Fibroblast of the aortic adventitia (primary cell): ENCODE measurements around the gene SLIT3. TPM values are rescaled to one million over a fixed set of nuclear protein-coding genes. Genes with fewer than 3 reads are reported as not detected.

Experiments
- DNase-seq: peaks from one replicate; pipeline ENCODE4 v3.0.0-alpha.2; 2010; ENCODE audit warnings: low read depth
- H3K4me3 ChIP-seq: 2 replicates; pipeline ENCODE4 v1.5.1; 2011; ENCODE audit warnings: low read depth, mild to moderate bottlenecking, control low read depth, low read length, moderate library complexity
- CTCF ChIP-seq: IDR thresholded peaks from 2 replicates; pipeline ENCODE4 v1.5.1; 2011; ENCODE audit warnings: mild to moderate bottlenecking, low read length, control low read depth, inconsistent platforms; ENCODE audit not compliant: insufficient read depth
- total RNA-seq: library from RNA; depleted of rRNA; stranded (reverse); fragments of >200 nt; gene quantifications from 2 replicates; pipeline ENCODE4 v1.2.3, GENCODE V29; 2012; ENCODE audit warnings: low replicate concordance

Gene SLIT3
- total RNA-seq, 1 donor = 65.3 TPM

GRCh38 chr5:169020102-169020501, 280.8 kb downstream of the SLIT3 start:
- no peak for TF ChIP-seq CTCF
- no peak overlapping the region for H3K4me3 ChIP-seq
- no peak for DNase-seq

DNA sequence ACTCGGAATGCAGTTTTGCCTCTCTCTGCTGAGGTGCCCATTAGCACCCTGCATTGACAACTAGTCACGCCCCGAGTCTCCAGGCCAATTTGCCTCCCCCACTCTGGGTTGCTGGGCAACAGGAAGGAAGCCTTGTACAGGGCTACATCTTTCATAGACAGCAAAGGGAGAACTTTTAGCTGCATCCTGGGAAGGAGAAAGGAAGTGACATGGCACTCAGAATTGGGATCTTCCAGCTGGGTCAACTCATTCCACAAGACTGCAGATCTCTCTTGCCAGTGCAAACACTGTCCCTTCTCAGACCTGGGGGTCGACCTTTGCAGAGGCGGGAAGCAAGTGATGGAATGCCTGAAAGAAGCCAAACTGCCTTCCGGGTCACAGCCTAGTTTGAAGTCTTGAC, 282.0 kb downstream of the SLIT3 start:
- no peak for DNase-seq
- TF ChIP-seq CTCF = no peak
- no peak overlapping the region for H3K4me3 ChIP-seq

DNA sequence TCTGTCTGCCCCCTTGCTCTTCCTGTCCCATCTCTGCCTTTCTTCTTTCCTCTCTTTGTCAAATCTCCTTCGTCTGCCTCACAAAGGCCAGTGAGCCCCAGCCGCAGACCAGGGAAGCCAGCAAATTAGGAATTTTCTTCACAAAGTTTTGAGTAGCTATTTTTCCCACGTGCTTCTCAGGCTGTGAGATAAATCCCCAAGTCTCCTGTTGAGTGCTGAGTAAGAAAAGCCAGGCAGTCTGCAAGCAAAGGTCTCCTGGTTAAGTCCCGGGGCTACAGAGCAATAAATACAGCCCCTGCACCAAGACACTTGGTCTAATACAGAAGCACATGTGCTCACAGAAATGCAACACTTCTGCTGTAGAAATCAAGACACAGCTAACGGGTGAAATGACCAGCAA, 284.9 kb downstream of the SLIT3 start:
- no peak overlapping the region for H3K4me3 ChIP-seq

GRCh38 chr5:169013846-169014245, 287.1 kb downstream of the SLIT3 start:
- TF ChIP-seq CTCF = no peak
- no peak overlapping the region for H3K4me3 ChIP-seq
- DNase-seq = no peak

More for the DNA sequence above, 284.9 kb downstream of the SLIT3 start:
- DNase-seq = no peak
- TF ChIP-seq CTCF = no peak

DNA sequence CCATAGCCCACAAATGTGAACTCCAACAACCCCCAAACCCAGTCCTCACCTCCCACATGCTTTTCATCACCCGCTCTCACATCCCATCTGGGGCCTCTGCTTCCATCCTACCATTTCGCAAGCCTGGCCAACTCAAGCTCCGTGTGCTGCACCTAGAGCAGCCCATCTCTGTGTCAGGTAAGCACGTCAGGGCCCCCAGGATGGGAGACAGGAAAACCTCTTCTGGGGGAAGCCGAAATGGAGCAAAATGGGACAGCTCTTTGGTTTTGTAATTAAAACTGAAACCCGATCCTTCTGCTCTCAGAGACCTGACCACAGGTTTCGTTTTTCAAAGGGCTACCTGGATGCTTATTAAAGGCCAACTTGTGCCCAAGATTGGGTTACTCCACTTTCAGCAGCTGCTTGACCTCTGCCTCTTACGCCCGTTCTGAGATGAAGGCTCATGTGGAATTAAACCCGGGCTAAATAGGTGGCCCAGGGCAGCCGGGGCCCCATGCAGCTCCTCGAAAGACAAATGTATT, 287.7 kb downstream of the SLIT3 start:
- no peak for DNase-seq
- TF ChIP-seq CTCF = no peak

DNA sequence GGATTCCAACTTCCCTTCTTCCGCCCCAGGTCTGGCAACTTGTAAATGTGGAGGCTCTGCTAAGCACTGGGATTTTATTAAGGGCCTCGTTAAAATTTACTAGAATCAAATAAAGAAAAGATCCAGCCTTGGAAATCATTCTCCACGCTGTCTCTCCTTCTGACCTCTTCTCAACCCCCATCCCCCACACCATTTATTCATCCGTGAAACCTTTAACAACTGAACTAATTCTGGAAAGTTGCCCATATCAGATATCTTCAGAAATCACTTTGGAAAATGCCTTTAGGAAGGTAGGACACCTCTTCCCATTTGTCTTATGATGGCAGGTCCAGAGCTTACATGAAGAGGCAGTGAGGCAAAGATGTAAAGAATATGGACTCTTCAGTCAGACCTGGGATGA, 288.5 kb downstream of the SLIT3 start:
- H3K4me3 ChIP-seq = no peak overlapping the region
- no peak for DNase-seq
- TF ChIP-seq CTCF = no peak

More for the DNA sequence above, 287.7 kb downstream of the SLIT3 start:
- no peak overlapping the region for H3K4me3 ChIP-seq

DNA sequence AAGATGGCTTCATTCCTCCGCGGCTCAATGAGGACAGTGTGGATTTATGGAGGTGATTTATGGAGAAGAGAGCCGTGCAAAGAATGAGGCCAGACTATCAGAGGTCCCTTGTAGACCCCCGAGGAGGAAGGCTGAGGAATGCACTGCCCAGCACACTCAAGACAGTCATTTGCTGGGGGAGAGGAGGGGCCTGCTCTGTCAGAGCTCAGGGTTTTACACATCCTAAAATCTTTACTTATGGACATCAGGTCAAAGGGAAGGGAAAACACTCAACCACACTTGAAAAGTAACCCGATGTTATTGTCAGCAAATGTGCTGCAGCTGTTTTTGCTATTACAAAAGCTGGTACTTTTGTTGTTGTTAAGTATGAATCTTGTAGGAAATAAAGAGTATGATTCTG, 289.5 kb downstream of the SLIT3 start:
- no peak for TF ChIP-seq CTCF
- H3K4me3 ChIP-seq = no peak overlapping the region
- DNase-seq = no peak
